H9 (cell line): ENCODE measurements around the gene GYG1. TPM values are rescaled to one million over a fixed set of nuclear protein-coding genes. Genes with fewer than 3 reads are reported as not detected.

Source experiments
- DNase-seq: peaks from one replicate; pipeline ENCODE4 v3.0.0-alpha.2; 2017
- H2AFZ ChIP-seq: one replicate; pipeline ENCODE4 v1.6.1; 2013; ENCODE audit warnings: mild to moderate bottlenecking, low read length, control low read depth, moderate library complexity
- H2AK5ac ChIP-seq: 2 replicates; pipeline ENCODE4 v1.6.1; 2013; ENCODE audit warnings: low read length, control low read depth, mixed read lengths; ENCODE audit not compliant: insufficient read length
- H2BK120ac ChIP-seq: one replicate; pipeline ENCODE4 v1.6.1; 2013; ENCODE audit warnings: low read depth, mild to moderate bottlenecking, low read length, control low read depth, inconsistent platforms; ENCODE audit not compliant: poor library complexity, severe bottlenecking
- H2BK12ac ChIP-seq: 2 replicates; pipeline ENCODE4 v1.6.1; 2013; ENCODE audit warnings: low read length, control low read depth, mixed read lengths, low read depth; ENCODE audit not compliant: insufficient read length
- H2BK15ac ChIP-seq: 2 replicates; pipeline ENCODE4 v1.6.1; 2013; ENCODE audit warnings: low read depth, low read length, control low read depth
- H2BK20ac ChIP-seq: one replicate; pipeline ENCODE4 v1.6.1; 2013; ENCODE audit warnings: low read depth, mild to moderate bottlenecking, low read length, control low read depth, inconsistent platforms; ENCODE audit not compliant: poor library complexity, severe bottlenecking
- H2BK5ac ChIP-seq: 2 replicates; pipeline ENCODE4 v1.6.1; 2013; ENCODE audit warnings: low read length, control low read depth, mixed read lengths; ENCODE audit not compliant: insufficient read length
- H3K14ac ChIP-seq: 2 replicates; pipeline ENCODE4 v1.6.1; 2013; ENCODE audit warnings: low read length, control low read depth; ENCODE audit not compliant: insufficient read depth
- H3K18ac ChIP-seq: 2 replicates; pipeline ENCODE4 v1.6.1; 2013; ENCODE audit warnings: low read depth, mild to moderate bottlenecking, mixed read lengths, low read length, control low read depth; ENCODE audit not compliant: insufficient read length
- H3K23ac ChIP-seq: 2 replicates; pipeline ENCODE4 v1.6.1; 2013; ENCODE audit warnings: low read length, control low read depth, mixed read lengths, low read depth; ENCODE audit not compliant: insufficient read length
- H3K23me2 ChIP-seq: 2 replicates; pipeline ENCODE4 v1.6.1; 2013; ENCODE audit warnings: low read depth, mild to moderate bottlenecking, mixed read lengths, low read length, control low read depth; ENCODE audit not compliant: insufficient read length, poor library complexity, severe bottlenecking
- H3K27ac ChIP-seq: 2 replicates; pipeline ENCODE4 v1.5.1; 2013; ENCODE audit warnings: low read length, control low read depth, mixed read lengths, low read depth; ENCODE audit not compliant: insufficient read length
- H3K27me3 ChIP-seq: 2 replicates; pipeline ENCODE4 v1.6.1; 2013; ENCODE audit warnings: low read length, control low read depth, inconsistent platforms; ENCODE audit not compliant: insufficient read depth
- H3K4ac ChIP-seq: 2 replicates; pipeline ENCODE4 v1.6.1; 2013; ENCODE audit warnings: low read depth, mild to moderate bottlenecking, control low read depth, inconsistent platforms, low read length, moderate library complexity
- H3K4me1 ChIP-seq: 2 replicates; pipeline ENCODE4 v1.6.1; 2013; ENCODE audit warnings: low read length, control low read depth, inconsistent platforms; ENCODE audit not compliant: insufficient read depth
- H3K4me2 ChIP-seq: 2 replicates; pipeline ENCODE4 v1.6.1; 2013; ENCODE audit warnings: low read length, control low read depth, mixed read lengths; ENCODE audit not compliant: insufficient read length, insufficient read depth
- H3K56ac ChIP-seq: 2 replicates; pipeline ENCODE4 v1.6.1; 2013; ENCODE audit warnings: low read depth, mild to moderate bottlenecking, mixed read lengths, low read length, control low read depth; ENCODE audit not compliant: insufficient read length
- H3K79me1 ChIP-seq: 2 replicates; pipeline ENCODE4 v1.6.1; 2013; ENCODE audit warnings: low read depth, mild to moderate bottlenecking, moderate library complexity, low read length, control low read depth, inconsistent platforms; ENCODE audit not compliant: insufficient read depth, poor library complexity, severe bottlenecking
- H3K79me2 ChIP-seq: 2 replicates; pipeline ENCODE4 v1.6.1; 2013; ENCODE audit warnings: low read length, control low read depth, inconsistent platforms; ENCODE audit not compliant: insufficient read depth
- H3K9ac ChIP-seq: 2 replicates; pipeline ENCODE4 v1.6.1; 2013; ENCODE audit warnings: low read length, control low read depth, mixed read lengths; ENCODE audit not compliant: insufficient read length; ENCODE audit errors: extremely low read depth
- H3K9me3 ChIP-seq: one replicate; pipeline ENCODE4 v1.6.1; 2013; ENCODE audit warnings: low read depth, low read length, inconsistent platforms; ENCODE audit not compliant: control insufficient read depth
- H3T11ph ChIP-seq: one replicate; pipeline ENCODE4 v1.6.1; 2013; ENCODE audit warnings: mild to moderate bottlenecking, low read length, control low read depth, inconsistent platforms
- H4K20me1 ChIP-seq: one replicate; pipeline ENCODE4 v1.6.1; 2013; ENCODE audit not compliant: control insufficient read depth, insufficient read length, insufficient read depth
- H4K5ac ChIP-seq: 2 replicates; pipeline ENCODE4 v1.6.1; 2013; ENCODE audit warnings: low read depth, mild to moderate bottlenecking, mixed read lengths, low read length, control low read depth; ENCODE audit not compliant: insufficient read length
- H4K8ac ChIP-seq: replicated peaks from 2 replicates; pipeline ENCODE4 v1.6.1; 2013; ENCODE audit warnings: low read length, control low read depth, mixed read lengths, low read depth; ENCODE audit not compliant: insufficient read length
- H4K91ac ChIP-seq: 2 replicates; pipeline ENCODE4 v1.6.1; 2013; ENCODE audit warnings: low read depth, mild to moderate bottlenecking, moderate library complexity, mixed read lengths, low read length, control low read depth; ENCODE audit not compliant: insufficient read length
- H3K27ac Mint-ChIP-seq, 3 experiments: 2 replicates in 2 of 3; 3 replicates in 1 of 3; pipeline ENCODE4 v1.8.0; 2020 to 2021; ENCODE audit warnings: mixed read lengths in 3 of 3, mild to moderate bottlenecking in 1 of 3, moderate library complexity in 1 of 3
- H3K27me3 Mint-ChIP-seq: 2 replicates; pipeline ENCODE4 v1.8.0; 2021; ENCODE audit warnings: low read depth, mild to moderate bottlenecking, moderate library complexity, mixed read lengths
- H3K36me3 Mint-ChIP-seq, 3 experiments: 2 replicates in 2 of 3; 3 replicates in 1 of 3; pipeline ENCODE4 v1.8.0; 2020 to 2021; ENCODE audit warnings: low read depth in 3 of 3, mixed read lengths in 3 of 3; ENCODE audit not compliant: insufficient read depth in 1 of 3
- H3K4me1 Mint-ChIP-seq, 2 experiments: 2 replicates each; pipeline ENCODE4 v1.8.0; 2020; ENCODE audit warnings: mixed read lengths in 2 of 2
- H3K4me3 Mint-ChIP-seq, 2 experiments: 2 replicates in 1 of 2; 3 replicates in 1 of 2; pipeline ENCODE4 v1.8.0; 2020 to 2021; ENCODE audit warnings: mild to moderate bottlenecking in 2 of 2, mixed read lengths in 2 of 2, moderate library complexity in 1 of 2
- H3K9me3 Mint-ChIP-seq, 2 experiments: 2 replicates in 1 of 2; 3 replicates in 1 of 2; pipeline ENCODE4 v1.8.0; 2020; ENCODE audit warnings: mild to moderate bottlenecking in 2 of 2, mixed read lengths in 2 of 2, moderate library complexity in 1 of 2
- WGBS: extraction: QIAGEN DNeasy Blood & Tissue Kit; methylation state at CpG from one replicate; pipeline ENCODE4 v1.1.7; 2013; ENCODE audit warnings: missing lambda C conversion rate, low lambda C conversion rate, mixed read lengths; ENCODE audit not compliant: insufficient read length; ENCODE audit errors: extremely low coverage; 5-methylcytosine and 5-hydroxymethylcytosine counted together
- total RNA-seq: library from RNA; stranded (reverse); gene quantifications from 2 replicates; pipeline ENCODE4 v1.2.1, GENCODE V29; 2021
- TF ChIP-seq, protein P1 (sequence below): fragments of 200-600 bp; sonication (generic); conservative IDR thresholded peaks from 3 replicates; pipeline ENCODE4 v1.8.0; 2021; ENCODE audit warnings: antibody characterized with exemption, mild to moderate bottlenecking

GYG1 gene
- total RNA-seq, 1 experiment from 2014 or later: 31.5 TPM

DNA sequence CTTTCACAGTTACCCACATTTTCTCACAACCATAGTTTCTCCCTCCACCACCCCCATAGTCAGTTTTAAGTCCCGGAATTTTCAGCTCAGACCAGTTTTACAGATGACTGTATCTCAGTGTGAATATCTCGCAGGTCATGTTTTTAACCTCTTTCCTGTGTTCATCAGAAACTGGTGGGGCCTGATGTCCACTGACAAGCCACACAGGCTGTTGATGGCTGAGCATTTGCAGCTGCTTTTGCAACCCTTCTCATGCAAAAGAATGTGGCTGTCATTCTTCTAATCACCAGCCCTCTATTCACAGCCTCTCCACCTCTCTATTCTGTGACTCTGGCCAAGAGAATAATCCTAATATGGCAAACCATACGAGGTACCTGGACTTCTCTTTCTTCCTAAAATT, 8.5 kb downstream of the GYG1 start:
- H3K4me1 Mint-ChIP-seq: peaks cover 38 to 45% of the 10 kb centered on the region in 2 experiments
- peak overlapping the region in 1 of 3 experiments; percentile 18; a peak in 1 of 7 replicates for H3K27ac Mint-ChIP-seq

More for the DNA sequence above, 8.5 kb downstream of the GYG1 start:
- peaks cover under 1 to 23% (median 20%) of the 10 kb centered on the region in 3 experiments; a peak in 5 of 7 replicates for H3K36me3 Mint-ChIP-seq
- H3K4me3 Mint-ChIP-seq: peak overlapping the region in 1 of 2 experiments; percentile 50; a peak in 1 of 5 replicates
- Histone ChIP-seq H3K56ac (no peak overlapping the region), H2BK120ac (no peak overlapping the region), H3K79me1 (no peaks in the 10 kb centered on the region), H4K91ac (no peak overlapping the region), H2AK5ac (no peak overlapping the region), H2BK12ac (no peak overlapping the region), H3K9me3 (no peaks in the 10 kb centered on the region), H2BK20ac (no peak overlapping the region), H3K27ac (no peak overlapping the region), H3K79me2 (no peaks in the 10 kb centered on the region), H3K18ac (no peak overlapping the region), H4K5ac (no peak overlapping the region), H3T11ph (no peak overlapping the region), H2BK5ac (no peak overlapping the region), H3K14ac (no peak overlapping the region), H3K23me2 (no peaks in the 10 kb centered on the region), H2AFZ (no peak overlapping the region), H3K23ac (no peak overlapping the region), H3K4me1 (peaks cover 12% of the 10 kb centered on the region; the same call in 1 of the 2 replicates), H2BK15ac (no peak overlapping the region), H3K4me2 (no peak overlapping the region), H4K8ac (no peak overlapping the region), H3K9ac (no peak overlapping the region), H3K27me3 (no peaks in the 10 kb centered on the region), H3K4ac (no peak overlapping the region), H4K20me1 (no peaks in the 10 kb centered on the region)
- H3K27me3 Mint-ChIP-seq: no peaks in the 10 kb centered on the region
- TF ChIP-seq, protein P1, sequence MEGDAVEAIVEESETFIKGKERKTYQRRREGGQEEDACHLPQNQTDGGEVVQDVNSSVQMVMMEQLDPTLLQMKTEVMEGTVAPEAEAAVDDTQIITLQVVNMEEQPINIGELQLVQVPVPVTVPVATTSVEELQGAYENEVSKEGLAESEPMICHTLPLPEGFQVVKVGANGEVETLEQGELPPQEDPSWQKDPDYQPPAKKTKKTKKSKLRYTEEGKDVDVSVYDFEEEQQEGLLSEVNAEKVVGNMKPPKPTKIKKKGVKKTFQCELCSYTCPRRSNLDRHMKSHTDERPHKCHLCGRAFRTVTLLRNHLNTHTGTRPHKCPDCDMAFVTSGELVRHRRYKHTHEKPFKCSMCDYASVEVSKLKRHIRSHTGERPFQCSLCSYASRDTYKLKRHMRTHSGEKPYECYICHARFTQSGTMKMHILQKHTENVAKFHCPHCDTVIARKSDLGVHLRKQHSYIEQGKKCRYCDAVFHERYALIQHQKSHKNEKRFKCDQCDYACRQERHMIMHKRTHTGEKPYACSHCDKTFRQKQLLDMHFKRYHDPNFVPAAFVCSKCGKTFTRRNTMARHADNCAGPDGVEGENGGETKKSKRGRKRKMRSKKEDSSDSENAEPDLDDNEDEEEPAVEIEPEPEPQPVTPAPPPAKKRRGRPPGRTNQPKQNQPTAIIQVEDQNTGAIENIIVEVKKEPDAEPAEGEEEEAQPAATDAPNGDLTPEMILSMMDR: no peak
- DNase-seq: no peak
- WGBS: no CpG with 5 or more reads among the region's 3 CpGs
- H3K9me3 Mint-ChIP-seq: no peaks in the 10 kb centered on the region; a peak in 1 of 5 replicates
